Measurements from ENCODE around the gene ZNF254.
"Not testable (repeated sequence)": the region's sequence is repeated elsewhere in the genome, so short reads cannot be mapped to it uniquely, and the experiment has no call there.

Gene ZNF254

GRCh38 chr19:24072720-24073119, 14.3 kb upstream of the ZNF254 start:
- no peak for DNase-seq (ENCODE audit: low read depth)

- DNase-seq (ENCODE audit: low read depth) = no peak
Observed at GRCh38 chr19:24073807-24074206, 13.2 kb upstream of the ZNF254 start.

DNA sequence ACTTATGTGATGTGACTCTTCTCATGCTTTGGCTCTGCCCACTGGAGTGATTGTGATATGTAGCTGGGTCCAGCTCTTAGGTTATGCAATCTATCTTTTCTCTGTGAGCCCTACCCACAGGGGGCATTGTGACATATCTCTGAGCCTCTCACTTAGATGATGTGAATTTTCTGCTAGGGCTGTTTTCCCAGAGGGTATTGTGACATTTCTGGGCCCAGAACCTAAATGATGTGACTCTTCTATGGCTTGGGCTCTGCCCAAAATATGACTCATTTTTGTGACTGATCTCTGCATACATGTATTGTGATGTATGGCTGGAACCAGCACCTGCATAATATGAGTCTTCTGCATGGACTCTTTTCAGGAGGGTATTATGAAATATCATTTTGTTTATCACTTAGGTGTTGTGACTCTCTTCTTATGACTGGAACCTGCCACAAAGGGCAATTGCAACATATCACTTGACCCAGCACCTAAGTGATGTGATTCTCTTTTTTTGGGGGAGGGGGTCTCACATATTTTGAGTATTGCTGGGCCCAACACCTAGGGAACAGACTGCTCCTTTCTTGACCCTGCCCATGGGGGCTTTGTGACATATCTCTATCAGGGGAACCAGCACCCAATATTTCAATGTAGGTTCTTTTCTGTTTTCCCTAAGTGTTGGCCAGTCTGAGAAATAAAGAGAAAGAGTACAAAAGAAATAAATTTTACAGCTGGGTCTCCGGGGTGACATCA, 12.1 kb upstream of the ZNF254 start:
- DNase-seq (ENCODE audit: low read depth) = no peak

GRCh38 chr19:24075530-24075929, 11.5 kb upstream of the ZNF254 start:
- not testable (repeated sequence) for DNase-seq (ENCODE audit: low read depth)

GRCh38 chr19:24078680-24079079, 8.3 kb upstream of the ZNF254 start:
- no peak for DNase-seq (ENCODE audit: low read depth)

- no peak for DNase-seq (ENCODE audit: low read depth)
Observed at GRCh38 chr19:24081056-24081455, 5.9 kb upstream of the ZNF254 start.

DNA sequence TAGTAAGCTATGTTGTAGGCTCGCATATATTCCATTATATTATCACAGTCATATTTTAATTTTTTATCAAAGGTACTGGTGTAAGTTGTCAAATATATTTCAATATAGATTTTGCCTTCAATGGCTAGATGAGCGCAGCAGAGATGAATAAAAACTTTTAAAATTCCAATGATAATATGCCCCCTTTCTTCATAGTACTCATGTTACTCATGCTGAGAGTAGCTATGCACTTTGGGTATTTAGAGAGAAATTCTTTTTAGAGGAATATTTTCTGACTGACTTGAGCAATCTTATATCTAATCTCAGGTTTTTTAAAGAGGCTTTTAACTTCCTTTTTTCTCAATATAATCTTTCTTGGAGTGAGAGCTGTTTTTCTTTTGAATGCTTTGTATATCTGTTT, 11.4 kb downstream of the ZNF254 start:
- no peak for DNase-seq (ENCODE audit: low read depth)

DNA sequence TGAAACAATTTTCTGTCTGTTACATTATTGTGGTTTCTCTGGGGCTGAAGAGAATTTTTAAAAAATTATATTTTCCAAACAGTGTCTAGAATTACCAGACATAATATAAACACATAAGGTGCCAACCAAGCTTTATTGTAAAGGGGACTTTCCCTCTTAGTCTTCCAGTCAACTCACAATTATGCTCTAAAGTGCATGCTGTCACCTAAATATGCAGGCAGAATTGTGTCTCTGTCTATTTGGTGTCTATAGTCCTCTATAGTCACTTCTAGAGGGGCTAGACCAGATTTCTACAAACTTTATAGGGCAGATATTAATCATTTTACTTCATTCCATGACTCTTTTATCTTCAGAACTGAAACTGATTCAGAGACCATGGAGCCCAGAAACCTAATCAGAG, 12.8 kb downstream of the ZNF254 start:
- DNase-seq (ENCODE audit: low read depth) = no peak

- DNase-seq (ENCODE audit: low read depth) = not testable (repeated sequence)
Observed at GRCh38 chr19:24100597-24100996, 13.6 kb downstream of the ZNF254 start.

DNA sequence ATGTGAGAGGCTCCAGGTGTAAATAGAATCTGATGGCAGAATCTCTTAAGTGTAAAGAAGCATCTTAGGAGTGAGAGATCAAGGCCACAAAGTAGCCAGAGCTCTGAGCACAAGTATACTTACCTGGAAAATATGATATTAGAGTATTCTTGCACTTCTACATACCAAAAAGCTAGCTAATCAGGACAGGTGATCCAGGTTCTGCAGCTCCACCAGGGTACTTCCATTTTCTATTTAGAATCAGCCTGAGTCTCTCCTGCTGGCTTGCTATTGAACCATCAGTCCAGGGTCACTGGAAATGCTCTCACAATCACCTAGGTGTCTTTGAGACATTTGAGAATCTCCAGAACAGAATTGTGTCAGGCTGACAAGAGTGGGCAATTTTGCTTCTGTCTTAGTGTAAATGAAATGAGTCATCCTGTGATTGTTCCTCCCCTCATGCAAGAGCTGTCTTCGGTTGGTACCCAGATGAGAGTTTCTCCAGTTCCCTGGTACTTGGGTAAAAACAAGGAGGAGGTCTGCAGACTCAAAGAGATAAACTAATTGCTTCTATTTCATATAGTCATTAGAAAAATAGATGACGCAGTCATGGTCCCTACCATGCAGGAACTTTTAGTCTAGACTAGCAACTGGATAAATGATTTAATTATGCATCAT, 14.6 kb downstream of the ZNF254 start:
- no peak for DNase-seq (ENCODE audit: low read depth)

DNA sequence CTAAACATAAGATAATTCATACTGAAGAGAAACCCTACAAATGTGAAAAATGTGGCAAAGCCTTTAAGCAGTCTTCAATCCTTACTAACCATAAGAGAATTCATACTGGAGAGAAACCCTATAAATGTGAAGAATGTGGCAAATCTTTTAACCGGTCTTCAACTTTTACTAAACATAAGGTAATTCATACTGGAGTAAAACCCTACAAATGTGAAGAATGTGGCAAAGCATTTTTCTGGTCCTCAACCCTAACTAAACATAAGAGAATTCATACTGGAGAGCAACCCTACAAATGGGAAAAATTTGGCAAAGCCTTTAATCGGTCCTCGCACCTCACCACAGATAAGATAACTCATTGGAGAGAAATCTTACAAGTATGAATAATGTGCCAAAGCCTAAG, 40.6 kb downstream of the ZNF254 start:
- DNase-seq (ENCODE audit: low read depth) = no peak

GRCh38 chr19:24140099-24140498, 53.1 kb downstream of the ZNF254 start:
- no peak for DNase-seq (ENCODE audit: low read depth)

DNA sequence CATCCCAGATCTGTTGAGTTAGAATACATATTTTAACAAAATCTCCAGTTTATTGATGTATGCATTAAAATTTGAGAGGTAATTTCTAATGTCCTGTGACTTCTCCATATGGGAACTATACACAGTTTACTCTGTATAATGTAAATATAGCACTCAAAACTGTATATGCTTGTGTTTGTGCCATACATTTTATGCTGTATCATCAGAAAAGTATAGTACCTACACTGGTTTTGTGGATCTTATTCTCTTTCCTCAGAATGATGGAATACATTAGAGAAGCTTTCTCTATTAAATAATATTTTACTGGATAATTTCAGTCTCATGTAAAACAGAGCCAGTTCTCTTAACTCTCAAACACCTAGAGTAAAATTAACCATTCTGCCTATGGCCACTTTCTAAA, 53.6 kb downstream of the ZNF254 start:
- DNase-seq (ENCODE audit: low read depth) = no peak

- DNase-seq (ENCODE audit: low read depth) = no peak
Observed at GRCh38 chr19:24141612-24142011, 54.6 kb downstream of the ZNF254 start.

GRCh38 chr19:24142771-24143170, 55.8 kb downstream of the ZNF254 start:
- no peak for DNase-seq (ENCODE audit: low read depth)

DNA sequence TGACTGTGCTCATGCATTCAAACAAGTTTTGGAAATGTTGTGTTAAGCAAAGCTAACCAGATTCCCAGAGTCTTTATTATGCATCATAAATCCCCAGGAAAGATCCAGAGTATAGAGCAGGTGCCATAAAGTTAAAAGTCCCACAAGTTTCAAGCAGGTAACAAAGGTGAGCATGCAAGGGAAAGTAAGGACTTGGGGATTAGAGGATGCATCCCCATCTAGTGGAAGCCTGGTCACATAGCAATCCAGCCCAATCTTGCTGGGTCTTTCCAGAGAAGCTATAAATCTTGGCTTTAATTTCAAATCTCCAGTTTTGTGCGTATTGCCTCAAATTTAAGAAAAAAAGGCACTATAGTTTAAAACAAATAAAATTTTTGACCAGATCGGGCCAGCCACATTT, 72.7 kb downstream of the ZNF254 start:
- no peak for DNase-seq (ENCODE audit: low read depth)

DNA sequence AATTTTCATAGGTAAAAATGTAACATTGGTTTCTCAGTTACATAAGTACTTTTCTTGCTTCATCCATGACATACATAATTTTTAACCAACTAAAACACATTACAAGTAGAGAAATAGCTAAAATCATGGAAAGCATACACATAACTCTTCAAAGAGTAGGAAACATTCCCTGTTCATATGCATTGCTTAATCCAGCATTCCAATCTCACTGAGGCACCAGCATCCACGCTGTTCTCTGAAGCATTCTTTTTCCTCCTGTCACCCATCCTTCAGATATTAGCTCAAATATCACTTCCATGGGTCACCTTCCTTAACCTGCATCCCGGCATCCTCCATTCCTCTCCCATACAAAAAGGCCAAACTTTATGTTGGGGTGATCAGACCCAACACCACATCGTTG, 79.1 kb downstream of the ZNF254 start:
- DNase-seq (ENCODE audit: low read depth) = no peak

GRCh38 chr19:24173882-24174281, 86.9 kb downstream of the ZNF254 start:
- DNase-seq (ENCODE audit: low read depth) = no peak

DNA sequence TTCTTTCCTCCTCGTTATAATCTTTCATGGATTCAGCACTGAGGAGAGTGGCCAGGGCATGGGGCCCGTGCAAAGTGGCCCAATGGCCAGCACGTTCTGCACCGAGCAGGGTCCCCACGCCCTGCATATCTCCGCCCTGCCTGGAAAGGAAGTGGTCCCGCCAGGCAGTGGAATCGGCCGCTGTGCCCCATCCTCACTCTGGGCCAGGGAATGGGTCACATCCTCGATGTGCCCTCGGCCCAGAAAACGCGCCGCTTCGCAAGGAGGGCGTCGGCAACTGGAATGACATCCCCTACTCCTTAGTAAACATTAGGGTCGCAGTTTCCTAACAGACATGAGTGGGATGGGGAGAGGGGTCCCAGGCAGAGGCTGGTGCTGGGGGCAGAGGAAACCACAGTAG, 90.7 kb downstream of the ZNF254 start:
- no peak for DNase-seq (ENCODE audit: low read depth)

DNA sequence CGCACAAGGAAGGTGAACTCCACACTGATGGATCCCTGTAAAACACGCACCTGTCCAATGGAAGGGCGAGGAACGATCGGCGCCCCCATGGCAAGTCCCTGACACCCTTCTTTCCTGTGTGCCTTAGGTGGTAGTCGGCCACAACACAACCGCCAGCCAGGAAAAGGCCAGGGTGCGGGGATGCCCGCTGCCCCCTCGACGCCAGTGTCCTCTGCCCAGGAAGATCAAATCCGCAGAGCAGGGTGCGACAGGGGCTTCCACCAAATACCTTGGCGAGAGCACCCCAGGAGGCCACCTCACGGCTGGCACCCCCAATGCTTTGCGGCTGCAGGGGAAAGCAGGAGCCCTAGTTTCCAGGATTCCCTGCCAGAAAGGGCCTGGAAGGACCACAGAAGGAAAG, 91.2 kb downstream of the ZNF254 start:
- DNase-seq (ENCODE audit: low read depth) = no peak

All from stimulated activated CD8-positive, alpha-beta memory T cell treated with anti-CD3 and anti-CD28 coated beads, Interleukin-12 subunit alpha, Interleukin-12 subunit beta, amount 100 ng/mL, for 1 hour (primary cell).